ENCODE data around the gene ITPKC. TPM values are rescaled to one million over a fixed set of nuclear protein-coding genes. Genes with fewer than 3 reads are reported as not detected.

Gene ITPKC
- total RNA-seq (10 to 100 TPM; 17.7 to 39.6 (median 23.1) TPM), polyA plus RNA-seq (10 to 100 TPM; 17.4 to 27.0 (median 25.9) TPM)

DNA sequence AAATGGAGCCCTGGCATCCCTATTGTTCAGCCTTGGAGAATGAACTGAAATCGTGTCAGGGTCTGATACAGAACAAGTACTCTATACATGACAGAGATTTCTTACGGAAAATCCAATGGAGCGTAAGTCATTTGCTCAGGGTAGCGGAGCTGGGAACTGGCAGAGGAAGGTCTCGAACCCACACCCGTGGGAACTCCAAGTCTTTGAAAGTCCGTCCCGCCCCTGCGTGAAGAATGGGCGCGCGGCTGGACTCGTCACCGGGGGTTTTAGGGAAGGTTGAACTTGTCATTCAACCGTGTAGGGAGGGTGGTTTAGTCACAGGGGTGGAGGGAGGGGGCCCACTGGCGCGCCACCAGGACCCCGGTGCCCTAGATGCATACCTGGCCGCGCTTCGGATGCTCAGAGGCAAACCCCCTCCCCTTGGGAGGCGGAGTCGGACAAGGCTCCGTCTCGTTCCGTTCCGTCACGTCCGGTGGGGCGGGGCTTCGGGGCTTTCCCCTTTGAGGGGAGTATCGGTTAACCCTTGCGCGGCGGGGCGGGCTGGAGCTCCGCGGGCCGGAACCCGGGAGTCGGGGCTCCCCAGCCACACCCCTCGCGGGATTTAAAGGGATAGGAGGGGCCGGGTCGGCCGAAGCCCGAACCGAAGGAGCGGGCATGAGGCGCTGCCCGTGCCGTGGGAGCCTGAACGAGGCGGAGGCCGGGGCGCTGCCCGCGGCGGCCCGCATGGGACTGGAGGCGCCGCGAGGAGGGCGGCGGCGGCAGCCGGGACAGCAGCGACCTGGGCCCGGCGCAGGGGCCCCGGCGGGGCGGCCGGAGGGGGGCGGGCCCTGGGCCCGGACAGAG is at the start of gene ITPKC, which contains the start of gene COQ8B:
Gene ITPKC, plus strand, starts transcription at position 631 of the 843 bp plus-strand sequence. Its CDS starts 24 bp downstream, at position 655.
Gene COQ8B, minus strand, starts transcription at position 405 of the 843 bp plus-strand sequence. CDS start 2,254 bp downstream, outside the sequence.
- Histone ChIP-seq H3K4me1 (peaks cover 0 to 68% (median 55%) of the 10 kb centered on the region in 4 donors), H3K27ac (peak within 1 kb of the TSS; percentile 95 to 99 (median 98)), H3K36me3 (peaks cover 0 to 16% (median 0%) of the 10 kb centered on the region in 4 donors), H3K27me3 (no peaks in the 10 kb centered on the region), H3K4me3 (peak within 1 kb of the TSS; percentile 74 to 92 (median 82)), H3K9me3 (no peaks in the 10 kb centered on the region)
- TF ChIP-seq EP300 (IDR thresholded peaks at IDR 0.05): peak in 1 of 4 donors; percentile 74
- TF ChIP-seq CTCF (IDR thresholded peaks at IDR 0.05): peak in 1 of 4 experiments; percentile 32
- TF ChIP-seq POLR2A (IDR thresholded peaks at IDR 0.05): peak; percentile 85 to 91
- peak; percentile 90 to 96 (median 92) for TF ChIP-seq POLR2AphosphoS5 (IDR thresholded peaks at IDR 0.05)
- 1% methylated on average over 76 of the region's 76 CpGs for WGBS, 2 donors
- intact Hi-C loops (cut with DNase I): loop anchor here (2.0 to 10.0 kb wide), 3 partner anchors 82 to 1312 kb away; partner anchors contain the start of genes EGLN2, SERTAD3 and ZFP36
- DNase-seq: peak; percentile 100

DNA sequence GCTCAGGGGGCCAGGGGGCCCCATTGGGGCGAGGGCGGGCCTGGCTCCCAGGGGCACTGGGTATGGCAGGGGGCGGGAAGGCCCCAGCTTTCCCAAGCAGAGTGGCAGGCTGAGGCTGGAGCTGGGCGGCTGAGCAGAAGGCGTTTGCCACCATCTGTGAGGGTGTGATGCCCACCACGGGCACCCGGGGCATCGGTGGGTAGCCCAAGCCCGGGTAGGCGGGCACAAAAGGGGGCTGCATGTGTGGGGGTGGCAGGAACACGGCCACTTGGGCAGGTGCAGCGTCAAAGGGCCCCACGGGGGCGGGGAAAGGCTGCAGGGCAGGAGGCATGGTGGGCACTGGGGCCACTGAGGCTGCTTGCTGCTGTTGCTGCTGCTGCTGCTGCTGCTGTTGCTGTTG is 49.3 kb upstream of the ITPKC start:
- H3K4me3 ChIP-seq: no peak overlapping the region
- TF ChIP-seq POLR2A (IDR thresholded peaks at IDR 0.05) (no peak), POLR2AphosphoS5 (IDR thresholded peaks at IDR 0.05) (no peak), EP300 (IDR thresholded peaks at IDR 0.05) (no peak), CTCF (IDR thresholded peaks at IDR 0.05) (no peak)
- no peak for DNase-seq
- H3K9me3 ChIP-seq: no peaks in the 10 kb centered on the region
- H3K27me3 ChIP-seq: no peaks in the 10 kb centered on the region
- 93 to 94% methylated on average over 14 of the region's 14 CpGs for WGBS, 2 donors
- H3K36me3 ChIP-seq: peaks cover 27 to 60% (median 35%) of the 10 kb centered on the region in 4 donors
- peaks cover 0 to 14% (median 11%) of the 10 kb centered on the region in 4 donors for H3K4me1 ChIP-seq
- intact Hi-C loops (cut with DNase I): no loop called here
- no peak overlapping the region for H3K27ac ChIP-seq

DNA sequence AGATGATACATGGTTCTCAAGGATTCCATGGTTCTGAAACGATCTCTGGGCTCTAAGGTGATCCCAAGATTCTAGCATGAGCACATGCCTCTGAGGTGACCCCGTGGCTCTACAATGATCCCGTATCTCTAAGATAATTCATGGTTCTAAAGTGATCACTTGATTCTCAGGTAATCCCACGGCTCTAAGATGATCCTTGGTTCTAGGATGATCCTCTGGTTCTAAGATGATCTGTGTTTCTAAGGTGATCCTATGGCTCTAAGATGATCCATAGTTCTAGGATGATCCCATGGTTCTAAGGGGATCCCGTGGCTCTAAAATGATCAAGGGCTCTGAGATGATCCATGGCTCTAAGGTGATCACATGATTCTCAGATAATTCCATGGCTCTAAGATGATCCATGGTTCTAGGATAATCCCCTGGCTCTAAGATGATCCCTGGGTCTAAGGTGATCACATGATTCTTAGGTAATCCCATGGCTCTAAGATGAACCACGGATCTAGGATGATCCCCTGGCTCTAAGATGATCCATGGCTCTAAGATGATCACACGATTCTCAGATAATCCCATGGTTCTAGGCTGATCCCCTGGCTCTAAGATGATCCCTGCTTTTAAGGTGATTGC is 47.8 kb upstream of the ITPKC start:
- intact Hi-C loops (cut with DNase I): no loop called here
- H3K27me3 ChIP-seq: no peaks in the 10 kb centered on the region
- H3K27ac ChIP-seq: no peak overlapping the region
- peaks cover 42 to 75% (median 49%) of the 10 kb centered on the region in 4 donors for H3K36me3 ChIP-seq
- no peak for DNase-seq
- no peak for TF ChIP-seq EP300 (IDR thresholded peaks at IDR 0.05)
- TF ChIP-seq CTCF (IDR thresholded peaks at IDR 0.05): no peak
- TF ChIP-seq POLR2AphosphoS5 (IDR thresholded peaks at IDR 0.05): no peak
- no peak for TF ChIP-seq POLR2A (IDR thresholded peaks at IDR 0.05)
- 94 to 95% methylated on average over 7 of the region's 7 CpGs for WGBS, 2 donors
- peaks cover 0 to under 1% (median under 1%) of the 10 kb centered on the region in 4 donors for H3K4me1 ChIP-seq
- no peaks in the 10 kb centered on the region for H3K9me3 ChIP-seq
- no peak overlapping the region for H3K4me3 ChIP-seq

DNA sequence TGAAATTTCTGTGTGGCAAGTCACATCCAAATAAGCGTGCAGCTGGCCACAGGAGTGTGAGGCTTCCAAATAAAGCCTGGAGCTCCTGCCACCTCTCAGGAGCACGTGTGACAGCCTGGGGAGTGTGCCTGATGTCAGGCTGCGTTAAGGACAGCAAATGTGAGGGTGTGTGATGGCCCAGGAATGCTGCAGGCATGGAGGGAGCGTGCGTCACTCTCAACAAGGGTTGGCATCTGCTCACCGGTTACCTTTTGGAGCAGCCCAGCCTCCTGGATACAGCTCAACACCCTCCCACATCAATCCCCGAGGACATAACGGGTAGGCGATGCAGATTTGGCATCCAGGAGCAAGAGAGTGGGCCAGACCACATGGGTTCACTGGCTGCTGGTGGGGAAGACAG is 45.5 kb upstream of the ITPKC start:
- no peak overlapping the region for H3K4me3 ChIP-seq
- H3K27me3 ChIP-seq: no peaks in the 10 kb centered on the region
- WGBS, 2 donors: 83 to 85% methylated on average over 9 of the region's 9 CpGs
- H3K27ac ChIP-seq: no peak overlapping the region
- H3K36me3 ChIP-seq: peaks cover 48 to 97% (median 62%) of the 10 kb centered on the region in 4 donors
- no peaks in the 10 kb centered on the region for H3K4me1 ChIP-seq
- no peaks in the 10 kb centered on the region for H3K9me3 ChIP-seq
- no peak for DNase-seq
- intact Hi-C loops (cut with DNase I): no loop called here
- TF ChIP-seq EP300 (IDR thresholded peaks at IDR 0.05) (no peak), POLR2AphosphoS5 (IDR thresholded peaks at IDR 0.05) (no peak), POLR2A (IDR thresholded peaks at IDR 0.05) (no peak), CTCF (IDR thresholded peaks at IDR 0.05) (no peak)
